GM23338 (cell line): Measurements from ENCODE around the gene CDC42BPB.

Experiments
- CREB1 ChIP-seq: fragments of 250-450 bp; sonication (Bioruptor Pico); IDR thresholded peaks from 2 replicates; pipeline ENCODE4 v1.5.0; 2020; ENCODE audit warnings: low read depth, mild to moderate bottlenecking, moderate library complexity
- POLR2AphosphoS5 ChIP-seq: IDR thresholded peaks from 2 replicates; pipeline ENCODE4 v1.6.1; 2016; ENCODE audit warnings: antibody characterized with exemption, low read depth
- TF ChIP-seq, protein P1 (sequence below), 2 experiments: fragments of 200-600 bp in 1 of 2; sonication (generic) in 1 of 2; conservative IDR thresholded peaks; 2 replicates each; pipeline versions ENCODE4 v1.5.1 to v1.6.1; 2016 to 2017; ENCODE audit warnings: antibody characterized with exemption in 2 of 2, low read depth in 2 of 2, mild to moderate bottlenecking in 2 of 2, moderate library complexity in 1 of 2

DNA sequence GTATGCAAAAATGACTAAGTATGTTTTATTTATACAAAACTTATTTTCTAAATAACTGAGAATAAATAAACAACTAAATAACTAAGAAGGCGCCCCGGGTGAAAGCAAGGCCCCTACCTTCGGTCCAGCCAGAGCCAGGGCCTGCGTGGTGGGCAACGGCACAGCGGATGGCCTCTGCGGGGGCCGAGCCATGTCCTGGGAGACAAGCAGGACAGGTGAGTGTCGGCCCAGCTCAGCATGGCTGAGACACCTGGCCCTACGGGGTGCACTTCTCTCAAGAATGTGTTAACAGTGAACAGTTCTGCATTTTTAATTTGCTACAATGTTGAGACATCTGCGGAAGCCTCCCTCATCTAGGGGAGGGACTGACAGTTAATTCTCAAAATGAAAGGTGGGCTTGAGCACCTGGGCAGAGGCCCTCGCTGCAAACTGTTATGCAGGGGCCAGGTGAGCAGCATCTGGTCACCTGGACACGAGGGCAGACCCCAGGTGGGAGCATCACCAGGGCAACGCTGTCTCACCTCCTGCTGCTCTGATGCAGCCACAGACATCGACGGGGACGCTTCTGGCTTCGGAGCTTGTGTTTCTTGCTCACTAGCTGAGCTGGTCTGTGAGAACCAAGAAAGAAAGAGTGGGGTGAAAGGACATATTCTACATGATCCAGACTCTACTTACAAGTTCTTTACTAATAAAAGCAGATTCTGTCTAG, 103.1 kb downstream of the CDC42BPB start:
- TF ChIP-seq, protein P1, sequence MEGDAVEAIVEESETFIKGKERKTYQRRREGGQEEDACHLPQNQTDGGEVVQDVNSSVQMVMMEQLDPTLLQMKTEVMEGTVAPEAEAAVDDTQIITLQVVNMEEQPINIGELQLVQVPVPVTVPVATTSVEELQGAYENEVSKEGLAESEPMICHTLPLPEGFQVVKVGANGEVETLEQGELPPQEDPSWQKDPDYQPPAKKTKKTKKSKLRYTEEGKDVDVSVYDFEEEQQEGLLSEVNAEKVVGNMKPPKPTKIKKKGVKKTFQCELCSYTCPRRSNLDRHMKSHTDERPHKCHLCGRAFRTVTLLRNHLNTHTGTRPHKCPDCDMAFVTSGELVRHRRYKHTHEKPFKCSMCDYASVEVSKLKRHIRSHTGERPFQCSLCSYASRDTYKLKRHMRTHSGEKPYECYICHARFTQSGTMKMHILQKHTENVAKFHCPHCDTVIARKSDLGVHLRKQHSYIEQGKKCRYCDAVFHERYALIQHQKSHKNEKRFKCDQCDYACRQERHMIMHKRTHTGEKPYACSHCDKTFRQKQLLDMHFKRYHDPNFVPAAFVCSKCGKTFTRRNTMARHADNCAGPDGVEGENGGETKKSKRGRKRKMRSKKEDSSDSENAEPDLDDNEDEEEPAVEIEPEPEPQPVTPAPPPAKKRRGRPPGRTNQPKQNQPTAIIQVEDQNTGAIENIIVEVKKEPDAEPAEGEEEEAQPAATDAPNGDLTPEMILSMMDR (conservative IDR thresholded peaks at IDR 0.05; ENCODE audit: low read depth in 2 of 2): no peak
- TF ChIP-seq CREB1 (CRISPR knock-in tag) (no peak), POLR2AphosphoS5 (no peak)
